HG03520 (cell line): ENCODE results near the gene EHD3.
A peak's percentile ranks its signal among the peaks of the same experiment; 100 is the strongest.

ENCODE experiments used
- ATAC-seq: cut with Tn5 transposase; IDR thresholded peaks from one replicate; pipeline ENCODE4 v1.9.1; 2021; ENCODE audit warnings: mild to moderate bottlenecking, moderate library complexity; ENCODE audit not compliant: unreplicated experiment

The EHD3 gene

DNA sequence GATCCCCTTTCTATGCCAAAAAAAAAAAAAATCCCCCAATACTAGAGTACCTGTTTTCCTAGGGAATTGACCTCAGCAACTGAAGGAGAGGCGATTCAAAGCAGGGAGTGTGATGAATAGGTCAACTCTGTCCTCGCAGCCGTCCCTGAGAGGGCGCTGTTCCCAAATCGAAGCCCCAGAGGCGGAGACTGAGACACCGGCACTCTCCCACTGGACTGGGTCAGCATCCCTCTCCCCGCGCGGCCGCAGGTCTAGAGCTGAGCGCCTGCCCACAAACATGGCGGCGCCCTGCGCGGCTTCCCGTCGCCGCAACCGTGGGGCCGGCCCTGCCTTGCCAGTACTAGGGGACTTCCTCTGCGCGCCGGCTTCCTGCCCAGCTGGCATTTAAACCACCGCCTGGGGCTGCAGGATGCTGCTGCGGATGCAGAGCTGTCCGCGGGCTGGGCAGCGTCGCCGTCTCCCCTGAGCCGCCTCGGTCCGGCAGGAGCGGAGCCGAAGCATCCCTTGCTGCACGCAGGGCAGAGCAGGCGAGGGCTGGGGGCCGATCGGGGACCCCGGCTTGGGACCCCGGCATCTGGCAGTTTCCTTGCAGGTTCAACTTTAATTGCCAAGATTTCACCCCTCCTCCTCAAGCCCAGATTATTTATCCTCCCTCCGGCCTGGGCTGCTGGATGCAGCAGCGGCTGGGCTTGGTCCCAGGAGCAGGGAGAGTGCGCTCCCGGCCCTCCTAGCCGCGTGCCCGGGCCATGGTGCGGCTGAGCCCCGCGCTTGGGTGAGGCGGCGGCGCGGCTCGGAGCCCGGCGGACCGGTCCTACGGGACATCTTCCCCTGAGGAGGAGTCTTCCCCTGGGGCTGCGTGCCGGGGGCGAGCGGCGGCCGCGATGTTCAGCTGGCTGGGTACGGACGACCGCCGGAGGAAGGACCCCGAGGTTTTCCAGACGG is at the start of gene EHD3:
EHD3 (plus strand) TSS at position 412 of the 942 bp plus-strand sequence; CDS start at position 882, 470 bp downstream.
- peak; percentile 93 for ATAC-seq

- ATAC-seq = no peak
Observed at GRCh38 chr2:31187166-31187565, 46.8 kb upstream of the EHD3 start.

- no peak for ATAC-seq
Observed at GRCh38 chr2:31188131-31188530, 45.8 kb upstream of the EHD3 start.

- no peak for ATAC-seq
Observed at GRCh38 chr2:31189141-31189540, 44.8 kb upstream of the EHD3 start.

- no peak for ATAC-seq
Observed at GRCh38 chr2:31190188-31190587, 43.8 kb upstream of the EHD3 start.

- no peak for ATAC-seq
Observed at GRCh38 chr2:31191931-31192330, 42.0 kb upstream of the EHD3 start.

DNA sequence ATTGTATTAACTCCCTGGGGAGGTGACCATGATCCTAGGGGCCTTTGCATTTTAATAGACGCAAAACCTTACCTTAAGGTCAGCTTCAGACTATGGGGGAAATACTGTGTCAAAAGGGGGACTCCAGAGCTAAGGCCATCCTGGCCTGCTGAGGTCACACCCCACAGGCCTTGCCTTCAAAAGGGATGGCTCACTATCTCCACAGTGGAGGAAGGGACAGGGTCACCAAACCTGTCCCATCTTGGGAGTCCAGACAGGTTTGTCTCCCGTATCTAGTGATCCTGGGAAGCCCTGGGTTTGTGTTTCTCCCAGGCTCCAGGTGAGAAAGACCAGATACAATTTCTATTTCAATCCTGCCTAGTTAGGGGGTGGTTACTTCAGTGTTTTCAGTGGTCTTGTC is 41.6 kb upstream of the EHD3 start:
- no peak for ATAC-seq

- ATAC-seq = no peak
Observed at GRCh38 chr2:31192851-31193392, 41.0 kb upstream of the EHD3 start.

- no peak for ATAC-seq
Observed at GRCh38 chr2:31193806-31194205, 40.1 kb upstream of the EHD3 start.

DNA sequence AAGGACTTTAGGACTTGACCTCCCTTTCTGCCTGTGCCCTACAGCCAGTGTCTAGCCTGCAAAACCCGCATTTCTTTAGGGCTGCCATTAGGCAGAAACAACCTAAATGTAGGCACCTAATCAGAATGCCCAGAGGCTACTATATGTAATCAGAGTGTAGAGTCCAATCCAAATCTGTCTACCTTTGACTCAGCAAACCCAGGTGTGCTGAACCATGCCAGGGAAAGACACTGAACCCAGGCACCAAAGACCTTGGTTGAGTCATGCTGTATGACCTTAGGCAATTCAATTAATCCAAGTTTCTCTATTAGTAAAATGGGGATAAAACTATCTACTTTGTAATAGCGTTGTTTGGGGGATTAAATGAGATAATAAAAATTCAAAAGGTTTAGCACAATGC is 37.3 kb upstream of the EHD3 start:
- no peak for ATAC-seq

DNA sequence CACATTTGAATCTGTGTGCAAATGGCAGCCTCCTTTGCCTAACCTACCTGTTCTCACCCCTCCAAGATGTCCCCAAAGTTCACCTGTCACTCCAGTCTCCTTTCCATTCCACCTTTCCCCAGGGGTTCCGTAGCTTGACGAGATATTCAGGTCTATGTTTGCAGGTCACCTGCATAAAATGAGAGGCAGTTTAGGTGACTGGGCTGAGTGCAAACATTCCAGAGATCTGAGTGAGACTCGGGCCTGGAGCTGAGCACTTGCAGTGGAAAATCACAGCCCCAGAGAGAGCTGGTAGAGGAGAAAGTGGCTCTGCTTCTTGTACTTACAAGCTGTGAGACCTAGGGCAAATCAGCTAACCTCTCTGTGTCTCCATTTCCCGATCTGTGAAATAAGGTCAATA is 36.8 kb upstream of the EHD3 start:
- ATAC-seq = no peak

DNA sequence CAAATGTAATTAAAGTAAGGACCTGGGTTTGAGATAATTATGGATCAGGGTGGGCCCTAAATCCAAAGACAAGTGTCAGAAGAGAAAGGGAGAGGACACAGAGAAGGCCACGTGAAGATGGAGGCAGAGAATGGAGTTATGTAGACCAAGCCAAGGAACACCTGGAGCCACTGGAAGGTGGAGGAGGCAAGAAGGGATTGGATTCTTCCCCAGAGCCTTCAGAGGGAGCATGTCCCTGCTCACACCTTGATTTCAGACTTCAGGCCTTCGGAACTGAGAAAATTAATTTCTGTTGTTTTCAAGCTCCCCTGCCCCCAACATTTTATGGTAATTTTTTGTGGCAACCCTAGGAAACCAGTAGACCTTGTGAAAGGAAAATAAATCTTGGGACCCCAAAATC is 36.3 kb upstream of the EHD3 start:
- ATAC-seq = no peak

GRCh38 chr2:31199206-31199605 is 34.7 kb upstream of the EHD3 start:
- ATAC-seq = no peak

DNA sequence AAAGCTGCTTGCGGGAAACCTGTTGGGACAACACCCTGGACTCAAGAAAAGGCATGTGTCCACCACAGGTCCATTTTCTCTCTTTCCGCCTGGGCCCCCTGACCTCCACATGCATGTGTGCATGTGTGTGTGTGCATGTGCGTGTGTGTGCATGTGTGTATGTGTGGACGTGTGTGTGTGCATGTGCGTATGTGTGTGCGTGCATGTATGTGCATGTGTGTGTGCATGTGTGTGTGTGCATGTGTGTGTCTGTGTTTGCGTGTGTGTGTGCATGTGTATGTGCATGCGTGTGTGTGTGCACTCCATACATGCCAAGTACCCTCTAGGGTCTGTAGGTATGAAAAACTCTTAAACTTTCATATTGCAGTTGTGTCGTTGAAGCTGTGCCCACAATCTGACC is 33.0 kb upstream of the EHD3 start:
- no peak for ATAC-seq

DNA sequence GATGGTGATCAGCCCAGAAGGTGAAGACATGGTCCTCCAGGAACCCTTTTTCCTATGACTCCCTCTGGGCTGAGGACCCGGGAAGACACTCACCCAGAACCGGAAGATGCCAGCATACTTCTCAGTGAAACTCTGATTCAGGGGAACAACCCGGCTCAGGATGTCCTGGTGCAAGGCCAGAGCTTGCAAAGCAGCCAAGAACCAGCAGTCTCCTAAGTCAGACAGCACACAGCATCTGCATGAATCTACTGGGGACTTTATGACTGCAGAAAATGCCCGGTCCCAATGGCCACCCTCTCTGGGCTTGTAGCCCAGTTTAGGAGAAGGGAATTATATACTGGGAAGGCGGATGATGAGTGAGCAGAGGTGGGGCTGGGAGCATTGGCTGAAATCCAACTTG is 31.9 kb upstream of the EHD3 start:
- no peak for ATAC-seq

DNA sequence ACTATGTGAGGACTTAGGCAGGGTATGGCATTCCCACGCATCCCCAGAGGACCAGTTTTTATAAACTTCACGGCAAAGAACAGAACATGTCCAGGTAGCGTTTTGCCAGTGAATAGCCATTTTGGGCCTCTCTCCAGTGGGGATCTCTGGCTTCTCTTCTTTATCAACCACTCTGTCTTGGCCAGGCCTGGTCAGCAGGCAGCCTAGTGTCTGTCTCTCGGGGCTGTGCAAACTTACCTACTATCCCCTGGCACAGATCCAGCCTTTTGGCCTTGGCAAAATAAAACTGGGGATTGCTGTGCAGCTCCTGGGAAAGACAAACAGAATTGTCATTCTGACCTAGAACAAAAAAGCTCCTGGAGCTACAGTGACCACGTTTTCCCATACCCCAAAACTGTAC is 31.1 kb upstream of the EHD3 start:
- ATAC-seq = no peak

DNA sequence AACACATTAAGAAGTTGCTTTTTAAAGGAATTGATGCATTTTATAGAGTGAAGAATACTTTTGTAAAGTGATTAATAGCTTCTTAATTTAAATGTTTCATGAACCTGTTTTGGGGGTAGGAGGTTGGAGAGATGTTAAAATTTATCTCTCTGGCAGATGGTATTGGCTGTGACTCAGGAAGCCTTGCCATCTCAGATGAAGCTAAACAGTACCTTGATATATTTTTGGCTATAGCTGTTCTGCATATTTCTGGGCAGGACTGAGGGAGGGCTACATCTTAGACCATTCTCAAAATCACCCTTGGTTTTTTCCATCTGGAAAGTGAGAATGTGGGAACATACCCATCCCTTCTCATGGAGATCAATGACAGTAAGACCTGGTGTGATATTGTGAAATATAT is 30.0 kb upstream of the EHD3 start:
- ATAC-seq = no peak

DNA sequence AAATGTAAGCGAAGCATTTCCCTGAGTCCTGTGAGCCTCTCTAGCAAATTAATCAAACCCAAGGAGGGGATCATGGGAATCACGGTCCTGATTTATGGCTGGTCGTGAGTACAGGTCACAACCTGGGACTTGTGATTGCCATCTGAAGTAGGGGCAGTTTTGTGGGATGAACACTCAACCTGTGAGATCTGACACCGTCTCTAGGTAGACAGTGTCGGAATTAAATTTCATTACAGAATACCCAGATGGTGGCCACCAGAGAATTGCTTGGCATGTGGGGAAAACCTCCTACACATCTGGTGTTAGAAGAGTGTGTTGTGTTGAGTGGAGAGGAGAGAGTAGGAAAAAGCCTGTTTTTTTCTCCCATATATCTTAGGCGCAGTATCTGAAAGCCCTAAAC is 29.2 kb upstream of the EHD3 start:
- ATAC-seq = no peak

DNA sequence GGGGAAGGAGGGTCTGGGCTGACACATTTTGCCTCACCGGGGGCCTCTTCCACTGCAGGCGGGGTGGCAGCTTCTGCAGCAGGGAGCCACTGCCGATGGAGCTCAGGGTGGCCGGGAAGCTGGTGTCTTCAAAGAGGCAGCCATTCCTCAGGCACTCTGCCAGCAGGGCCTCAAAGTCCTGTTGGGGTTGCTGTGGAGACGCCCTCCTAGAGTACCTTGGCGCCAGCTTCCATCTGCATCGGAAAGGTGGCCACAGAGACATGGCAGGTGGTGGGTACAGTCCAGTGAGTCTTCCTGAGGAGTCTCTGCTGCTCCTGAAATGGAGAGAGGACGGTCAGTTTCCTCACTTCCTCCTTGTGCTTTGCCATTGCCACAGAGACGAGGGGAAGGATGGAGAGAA is 28.8 kb upstream of the EHD3 start:
- ATAC-seq = no peak

- ATAC-seq = no peak
Observed at GRCh38 chr2:31205613-31206012, 28.3 kb upstream of the EHD3 start.

DNA sequence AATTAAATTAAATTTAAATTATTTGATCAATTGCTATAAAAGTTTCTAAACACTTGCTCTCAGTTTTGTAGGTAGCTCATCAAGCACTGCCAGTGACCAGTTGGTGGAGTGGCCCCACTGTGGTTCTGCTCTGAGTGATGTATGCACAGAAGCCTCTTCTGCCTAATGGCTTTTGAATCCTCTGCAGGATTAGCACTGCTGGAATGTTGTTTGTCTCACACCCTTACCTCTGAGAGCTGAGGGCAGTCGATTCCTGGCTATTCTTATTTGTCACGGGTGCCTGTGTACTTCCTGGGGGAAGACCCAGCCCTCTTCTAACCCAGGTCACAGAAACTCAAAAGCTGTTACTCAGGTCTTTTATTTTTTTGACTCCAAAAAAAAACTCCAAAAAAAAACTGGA is 26.2 kb upstream of the EHD3 start:
- ATAC-seq = no peak

DNA sequence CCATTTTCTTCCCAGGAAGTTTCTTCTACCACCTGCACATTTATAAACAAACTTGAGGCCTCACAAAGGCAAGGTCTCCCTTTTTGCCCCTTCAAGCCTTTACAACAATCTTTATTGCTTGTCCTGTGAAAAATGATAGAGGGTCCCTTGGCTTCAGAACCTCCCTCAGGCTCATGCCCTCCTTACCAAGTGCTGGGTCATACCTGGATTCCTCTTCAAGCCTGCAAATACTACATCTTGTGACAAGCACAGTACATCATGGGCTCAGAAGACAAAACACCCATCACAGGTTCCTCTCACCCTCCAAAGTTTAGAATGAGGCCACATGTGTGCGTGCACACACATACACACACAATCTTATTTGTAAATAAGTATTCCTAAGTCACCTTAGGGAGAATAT is 25.7 kb upstream of the EHD3 start:
- ATAC-seq = no peak
